ENCODE measurements around the gene PTPRJ.

The PTPRJ gene

DNA sequence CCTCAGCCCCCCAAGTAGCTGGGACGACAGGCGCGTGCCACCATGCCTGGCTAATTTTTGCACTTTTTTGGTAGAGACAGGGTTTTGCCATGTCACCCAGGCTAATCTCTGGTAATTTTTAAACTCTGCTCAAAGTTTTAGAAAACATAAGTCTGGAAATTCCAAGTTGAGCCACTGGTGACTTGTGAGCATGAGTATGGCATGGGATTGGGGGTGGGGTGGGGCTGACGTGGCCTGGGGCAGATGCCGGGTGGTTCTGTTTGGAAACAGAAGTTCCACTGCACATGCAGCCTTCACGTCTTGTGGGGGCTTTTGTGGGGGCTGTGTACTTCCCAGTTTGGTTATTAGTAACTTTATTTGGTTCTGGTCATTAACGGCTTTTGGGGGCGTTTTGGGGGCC is 67.3 kb downstream of the PTPRJ start:
- no peak for TF ChIP-seq CTCF (IDR thresholded peaks at IDR 0.05; ENCODE audit: insufficient read depth, low read depth, low read length, missing control alignments)
- H3K4me3 ChIP-seq (ENCODE audit: low read length): no peak overlapping the region
- peak; percentile 56 for DNase-seq (ENCODE audit: low read depth)

- H3K4me3 ChIP-seq (ENCODE audit: low read length): no peak overlapping the region
- no peak for DNase-seq (ENCODE audit: low read depth)
- TF ChIP-seq CTCF (IDR thresholded peaks at IDR 0.05; ENCODE audit: insufficient read depth, low read depth, low read length, missing control alignments): no peak
Observed at GRCh38 chr11:48049036-48049435, 68.7 kb downstream of the PTPRJ start.

- TF ChIP-seq CTCF (IDR thresholded peaks at IDR 0.05; ENCODE audit: insufficient read depth, low read depth, low read length, missing control alignments): no peak
- no peak overlapping the region for H3K4me3 ChIP-seq (ENCODE audit: low read length)
- DNase-seq (ENCODE audit: low read depth): no peak
Observed at GRCh38 chr11:48050304-48050703, 69.9 kb downstream of the PTPRJ start.

- TF ChIP-seq CTCF (IDR thresholded peaks at IDR 0.05; ENCODE audit: insufficient read depth, low read depth, low read length, missing control alignments): no peak
- H3K4me3 ChIP-seq (ENCODE audit: low read length): no peak overlapping the region
- DNase-seq (ENCODE audit: low read depth): peak; percentile 35
Observed at GRCh38 chr11:48051217-48051830, 71.0 kb downstream of the PTPRJ start.

GRCh38 chr11:48052183-48053044 is 72.1 kb downstream of the PTPRJ start:
- TF ChIP-seq CTCF (IDR thresholded peaks at IDR 0.05; ENCODE audit: insufficient read depth, low read depth, low read length, missing control alignments): no peak
- H3K4me3 ChIP-seq (ENCODE audit: low read length): no peak overlapping the region
- DNase-seq (ENCODE audit: low read depth): peak; percentile 81

- no peak for TF ChIP-seq CTCF (IDR thresholded peaks at IDR 0.05; ENCODE audit: insufficient read depth, low read depth, low read length, missing control alignments)
- H3K4me3 ChIP-seq (ENCODE audit: low read length): no peak overlapping the region
- DNase-seq (ENCODE audit: low read depth): no peak
Observed at GRCh38 chr11:48054994-48055291, 74.6 kb downstream of the PTPRJ start.
